ENCODE results near the gene CPED1.

DNA sequence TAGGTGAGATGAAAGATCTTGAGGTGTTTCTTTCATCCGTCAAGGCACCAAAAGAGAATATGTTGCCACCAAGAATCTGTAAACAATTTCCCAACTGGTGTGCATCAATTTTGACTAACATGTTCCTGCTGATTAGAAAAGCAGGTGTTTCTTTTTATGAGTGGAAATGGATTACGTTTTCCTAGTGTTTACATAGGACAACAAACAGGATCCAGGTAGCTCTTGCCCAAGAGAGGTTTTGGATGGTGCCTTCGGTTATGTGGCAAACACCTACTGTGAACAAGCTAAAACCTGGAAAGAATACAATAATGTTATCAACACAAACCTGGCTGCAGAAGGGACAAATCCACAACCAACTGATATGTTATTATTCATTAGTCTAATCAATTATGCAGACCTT, 286.7 kb downstream of the CPED1 start:
- TF ChIP-seq, protein P1, sequence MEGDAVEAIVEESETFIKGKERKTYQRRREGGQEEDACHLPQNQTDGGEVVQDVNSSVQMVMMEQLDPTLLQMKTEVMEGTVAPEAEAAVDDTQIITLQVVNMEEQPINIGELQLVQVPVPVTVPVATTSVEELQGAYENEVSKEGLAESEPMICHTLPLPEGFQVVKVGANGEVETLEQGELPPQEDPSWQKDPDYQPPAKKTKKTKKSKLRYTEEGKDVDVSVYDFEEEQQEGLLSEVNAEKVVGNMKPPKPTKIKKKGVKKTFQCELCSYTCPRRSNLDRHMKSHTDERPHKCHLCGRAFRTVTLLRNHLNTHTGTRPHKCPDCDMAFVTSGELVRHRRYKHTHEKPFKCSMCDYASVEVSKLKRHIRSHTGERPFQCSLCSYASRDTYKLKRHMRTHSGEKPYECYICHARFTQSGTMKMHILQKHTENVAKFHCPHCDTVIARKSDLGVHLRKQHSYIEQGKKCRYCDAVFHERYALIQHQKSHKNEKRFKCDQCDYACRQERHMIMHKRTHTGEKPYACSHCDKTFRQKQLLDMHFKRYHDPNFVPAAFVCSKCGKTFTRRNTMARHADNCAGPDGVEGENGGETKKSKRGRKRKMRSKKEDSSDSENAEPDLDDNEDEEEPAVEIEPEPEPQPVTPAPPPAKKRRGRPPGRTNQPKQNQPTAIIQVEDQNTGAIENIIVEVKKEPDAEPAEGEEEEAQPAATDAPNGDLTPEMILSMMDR (IDR thresholded peaks at IDR 0.05) = no peak
- TF ChIP-seq EZH2 (IDR thresholded peaks at IDR 0.05) (no peak), EZH2phosphoT487 (IDR thresholded peaks at IDR 0.05) (no peak)
